NT2/D1 (cell line): Measurements from ENCODE around the gene GAS2L1.
"Not testable (repeated sequence)": the region's sequence is repeated elsewhere in the genome, so short reads cannot be mapped to it uniquely, and the experiment has no call there.

Source experiments
- DNase-seq: peaks from one replicate; pipeline ENCODE4 v3.0.0-alpha.2; 2011; ENCODE audit warnings: low read depth, low spot score
- H3K27me3 ChIP-seq: 2 replicates; pipeline ENCODE4 v1.6.0; 2011; ENCODE audit warnings: mild to moderate bottlenecking; ENCODE audit not compliant: insufficient read length, insufficient read depth
- H3K36me3 ChIP-seq: 2 replicates; pipeline ENCODE4 v1.6.1; 2011; ENCODE audit warnings: mild to moderate bottlenecking, low read length, mixed read lengths; ENCODE audit not compliant: insufficient read depth, insufficient read length
- H3K4me1 ChIP-seq: 2 replicates; pipeline ENCODE4 v1.5.1; 2011; ENCODE audit not compliant: insufficient read depth, insufficient read length
- H3K4me3 ChIP-seq: 2 replicates; pipeline ENCODE4 v1.5.1; 2011; ENCODE audit warnings: low read depth; ENCODE audit not compliant: insufficient read length
- H3K9ac ChIP-seq: 2 replicates; pipeline ENCODE4 v1.6.0; 2011; ENCODE audit warnings: low read depth; ENCODE audit not compliant: insufficient read length
- H3K9me3 ChIP-seq: 2 replicates; pipeline ENCODE4 v1.5.1; 2011; ENCODE audit warnings: mild to moderate bottlenecking, low read length; ENCODE audit not compliant: insufficient read depth
- SUZ12 ChIP-seq: IDR thresholded peaks from 2 replicates; pipeline ENCODE4 v1.6.1; 2011; ENCODE audit not compliant: insufficient read length, insufficient read depth; ENCODE audit errors: extremely low read depth
- YY1 ChIP-seq: IDR thresholded peaks from 2 replicates; pipeline ENCODE4 v1.6.1; 2011; ENCODE audit not compliant: insufficient read length, insufficient read depth
- ZNF274 ChIP-seq: IDR thresholded peaks from 2 replicates; pipeline ENCODE4 v1.6.1; 2011; ENCODE audit warnings: mild to moderate bottlenecking, low read depth, low read length

GAS2L1 gene

GRCh38 chr22:29348041-29348440, 41.6 kb downstream of the GAS2L1 start:
- Histone ChIP-seq H3K9ac (no peak overlapping the region), H3K4me3 (no peak overlapping the region), H3K4me1 (no peaks in the 10 kb centered on the region), H3K27me3 (no peaks in the 10 kb centered on the region), H3K36me3 (peaks cover 68% of the 10 kb centered on the region), H3K9me3 (no peaks in the 10 kb centered on the region)
- no peak for TF ChIP-seq YY1
- no peak for TF ChIP-seq SUZ12
- no peak for TF ChIP-seq ZNF274
- DNase-seq = no peak

- H3K4me1 ChIP-seq = no peaks in the 10 kb centered on the region
- no peaks in the 10 kb centered on the region for H3K9me3 ChIP-seq
- H3K4me3 ChIP-seq = no peak overlapping the region
- no peak for DNase-seq
- peaks cover 74% of the 10 kb centered on the region for H3K36me3 ChIP-seq
- H3K27me3 ChIP-seq = no peaks in the 10 kb centered on the region
- no peak overlapping the region for H3K9ac ChIP-seq
- TF ChIP-seq YY1 (no peak), ZNF274 (no peak), SUZ12 (no peak)
These were observed 42.5 kb downstream of the GAS2L1 start for GRCh38 chr22:29348956-29349355.

GRCh38 chr22:29351042-29351441, 44.6 kb downstream of the GAS2L1 start:
- H3K36me3 ChIP-seq = peaks cover 92% of the 10 kb centered on the region
- H3K4me3 ChIP-seq = no peak overlapping the region
- no peaks in the 10 kb centered on the region for H3K9me3 ChIP-seq

GRCh38 chr22:29351891-29352290, 45.4 kb downstream of the GAS2L1 start:
- Histone ChIP-seq H3K9me3 (no peaks in the 10 kb centered on the region), H3K27me3 (no peaks in the 10 kb centered on the region), H3K9ac (no peak overlapping the region), H3K36me3 (peaks cover 94% of the 10 kb centered on the region), H3K4me3 (no peak overlapping the region), H3K4me1 (no peaks in the 10 kb centered on the region)
- DNase-seq = no peak
- TF ChIP-seq ZNF274 = no peak
- no peak for TF ChIP-seq YY1
- no peak for TF ChIP-seq SUZ12

More at GRCh38 chr22:29351042-29351441, 44.6 kb downstream of the GAS2L1 start:
- TF ChIP-seq YY1 (no peak), ZNF274 (no peak), SUZ12 (no peak)
- H3K27me3 ChIP-seq = no peaks in the 10 kb centered on the region
- H3K9ac ChIP-seq = no peak overlapping the region
- no peak for DNase-seq
- no peaks in the 10 kb centered on the region for H3K4me1 ChIP-seq

- no peak for DNase-seq
- Histone ChIP-seq H3K9ac (no peak overlapping the region), H3K36me3 (peaks cover 87% of the 10 kb centered on the region), H3K27me3 (no peaks in the 10 kb centered on the region), H3K4me3 (no peak overlapping the region), H3K4me1 (no peaks in the 10 kb centered on the region), H3K9me3 (no peaks in the 10 kb centered on the region)
- TF ChIP-seq YY1 (no peak), SUZ12 (no peak), ZNF274 (no peak)
These were observed 46.3 kb downstream of the GAS2L1 start for GRCh38 chr22:29352778-29353177.

- no peak for TF ChIP-seq YY1
- TF ChIP-seq ZNF274 = no peak
- TF ChIP-seq SUZ12 = no peak
- DNase-seq = no peak
- H3K36me3 ChIP-seq = peaks cover 87% of the 10 kb centered on the region
These were observed 46.8 kb downstream of the GAS2L1 start for GRCh38 chr22:29353286-29353685.

GRCh38 chr22:29353860-29354259, 47.4 kb downstream of the GAS2L1 start:
- DNase-seq = no peak
- peaks cover 88% of the 10 kb centered on the region for H3K36me3 ChIP-seq
- TF ChIP-seq ZNF274 (no peak), SUZ12 (no peak)

More at GRCh38 chr22:29353286-29353685, 46.8 kb downstream of the GAS2L1 start:
- no peak overlapping the region for H3K4me3 ChIP-seq
- H3K9ac ChIP-seq = no peak overlapping the region
- no peaks in the 10 kb centered on the region for H3K9me3 ChIP-seq
- H3K27me3 ChIP-seq = no peaks in the 10 kb centered on the region
- H3K4me1 ChIP-seq = no peaks in the 10 kb centered on the region

GRCh38 chr22:29357193-29357890, 50.9 kb downstream of the GAS2L1 start:
- not testable (repeated sequence) for H3K4me1 ChIP-seq, H3K9me3 ChIP-seq, DNase-seq, H3K27me3 ChIP-seq, H3K9ac ChIP-seq, H3K4me3 ChIP-seq
- peaks cover 64% of the 10 kb centered on the region for H3K36me3 ChIP-seq

More at GRCh38 chr22:29353860-29354259, 47.4 kb downstream of the GAS2L1 start:
- Histone ChIP-seq H3K9ac (no peak overlapping the region), H3K4me3 (no peak overlapping the region), H3K4me1 (peaks cover under 1% of the 10 kb centered on the region), H3K9me3 (no peaks in the 10 kb centered on the region), H3K27me3 (no peaks in the 10 kb centered on the region)
